NT2/D1 (cell line): ENCODE measurements around the gene ZNHIT1.

Experiments used
- SUZ12 ChIP-seq: IDR thresholded peaks from 2 replicates; pipeline ENCODE4 v1.6.1; 2011; ENCODE audit not compliant: insufficient read length, insufficient read depth; ENCODE audit errors: extremely low read depth
- YY1 ChIP-seq: IDR thresholded peaks from 2 replicates; pipeline ENCODE4 v1.6.1; 2011; ENCODE audit not compliant: insufficient read length, insufficient read depth
- ZNF274 ChIP-seq: IDR thresholded peaks from 2 replicates; pipeline ENCODE4 v1.6.1; 2011; ENCODE audit warnings: mild to moderate bottlenecking, low read depth, low read length

GRCh38 chr7:101235050-101235449, 17.1 kb downstream of the ZNHIT1 start:
- no peak for TF ChIP-seq ZNF274
- no peak for TF ChIP-seq YY1
- no peak for TF ChIP-seq SUZ12
